Tibial nerve (tissue), 4 donors: Measurements from ENCODE around the gene KLRG1.

ENCODE experiments used
- CTCF ChIP-seq, 5 experiments: fragments of 200-600 bp in 3 of 5; fragments of 450-650 bp in 2 of 5; sonication (generic) in 3 of 5; IDR thresholded peaks; one replicate each; pipeline ENCODE4 v1.5.1; 2016 to 2019; ENCODE audit warnings: antibody characterized with exemption in 5 of 5, mild to moderate bottlenecking in 3 of 5, moderate library complexity in 2 of 5
- EP300 ChIP-seq, 2 donors: sonication (generic); formaldehyde crosslinking; IDR thresholded peaks; one replicate each; pipeline ENCODE4 v1.6.1; 2017; ENCODE audit warnings: antibody characterized with exemption in 2 of 2, mild to moderate bottlenecking in 1 of 2
- POLR2A ChIP-seq, 2 donors: fragments of 450-650 bp; IDR thresholded peaks; one replicate each; pipeline ENCODE4 v1.6.1; 2017; ENCODE audit warnings: antibody characterized with exemption in 2 of 2, mild to moderate bottlenecking in 2 of 2, moderate library complexity in 2 of 2

- TF ChIP-seq POLR2A (IDR thresholded peaks at IDR 0.05): peak; percentile 76 to 85
- peak in 4 of 5 experiments; percentile 24 to 47 (median 43) for TF ChIP-seq CTCF (IDR thresholded peaks at IDR 0.05)
- TF ChIP-seq EP300 (IDR thresholded peaks at IDR 0.05): peak; percentile 89 to 91
These were observed 39.8 kb upstream of the KLRG1 start, which contains the start of gene M6PR for GRCh38 chr12:8949342-8950220.
